ENCODE data around the gene CMAS.

GRCh38 chr12:22083167-22083566, 37.1 kb downstream of the CMAS start:
- TF ChIP-seq CTCF (conservative IDR thresholded peaks at IDR 0.05; ENCODE audit: low read depth, low read length) (peak; percentile 51), EZH2 (IDR thresholded peaks at IDR 0.05; ENCODE audit: borderline replicate concordance, low read depth, low read length, poor library complexity, severe bottlenecking) (no peak)
